AG04449 (cell line): ENCODE measurements around the gene HS3ST4.

ENCODE experiments used
- CTCF ChIA-PET: fragments of 350-600 bp; formaldehyde crosslinking; extraction: SDS; loops from one replicate; lab custom pipeline; 2021; ENCODE audit warnings: antibody characterized with exemption; lab: Yijun Ruan, JAX
- POLR2A ChIA-PET: fragments of 400-600, 350-600 bp; formaldehyde crosslinking; extraction: SDS; loops from one replicate; lab custom pipeline; 2020; ENCODE audit warnings: antibody characterized with exemption, inconsistent platforms; lab: Yijun Ruan, JAX
- DNase-seq: peaks from one replicate; pipeline ENCODE4 v3.0.0-alpha.2; 2010; ENCODE audit warnings: low read depth, low spot score
- H3K4me3 ChIP-seq: 2 replicates; pipeline ENCODE4 v1.5.1; 2011; ENCODE audit warnings: low read depth, mild to moderate bottlenecking, control low read depth, low read length
- TF ChIP-seq, protein P1 (sequence below): IDR thresholded peaks from one replicate; pipeline ENCODE4 v1.5.1; 2011; ENCODE audit warnings: mild to moderate bottlenecking, moderate library complexity, low read length, control low read depth, inconsistent platforms; ENCODE audit not compliant: insufficient read depth; ENCODE audit errors: missing control alignments

HS3ST4 gene

DNA sequence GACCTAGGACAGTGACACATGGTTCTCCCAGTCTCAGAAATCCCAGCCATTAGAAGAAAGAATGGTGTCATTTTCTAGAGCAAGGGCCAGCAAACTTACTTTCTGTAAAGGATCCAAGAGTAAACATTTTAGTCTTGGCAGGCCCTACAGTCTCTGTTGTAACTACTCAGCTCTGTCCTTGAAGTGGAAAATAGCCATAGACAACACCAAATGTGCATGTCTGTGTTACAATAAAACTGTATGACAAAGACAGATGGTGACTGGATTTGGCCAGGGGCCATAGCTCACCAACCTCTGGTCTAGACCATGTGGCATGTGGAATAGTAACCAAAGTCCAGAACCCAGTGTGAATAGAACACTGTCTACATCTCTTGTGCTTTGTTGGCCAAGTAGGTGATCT is 286.5 kb downstream of the HS3ST4 start:
- ChIA-PET POLR2A (no interaction called here), CTCF (no interaction called here)
- TF ChIP-seq, protein P1, sequence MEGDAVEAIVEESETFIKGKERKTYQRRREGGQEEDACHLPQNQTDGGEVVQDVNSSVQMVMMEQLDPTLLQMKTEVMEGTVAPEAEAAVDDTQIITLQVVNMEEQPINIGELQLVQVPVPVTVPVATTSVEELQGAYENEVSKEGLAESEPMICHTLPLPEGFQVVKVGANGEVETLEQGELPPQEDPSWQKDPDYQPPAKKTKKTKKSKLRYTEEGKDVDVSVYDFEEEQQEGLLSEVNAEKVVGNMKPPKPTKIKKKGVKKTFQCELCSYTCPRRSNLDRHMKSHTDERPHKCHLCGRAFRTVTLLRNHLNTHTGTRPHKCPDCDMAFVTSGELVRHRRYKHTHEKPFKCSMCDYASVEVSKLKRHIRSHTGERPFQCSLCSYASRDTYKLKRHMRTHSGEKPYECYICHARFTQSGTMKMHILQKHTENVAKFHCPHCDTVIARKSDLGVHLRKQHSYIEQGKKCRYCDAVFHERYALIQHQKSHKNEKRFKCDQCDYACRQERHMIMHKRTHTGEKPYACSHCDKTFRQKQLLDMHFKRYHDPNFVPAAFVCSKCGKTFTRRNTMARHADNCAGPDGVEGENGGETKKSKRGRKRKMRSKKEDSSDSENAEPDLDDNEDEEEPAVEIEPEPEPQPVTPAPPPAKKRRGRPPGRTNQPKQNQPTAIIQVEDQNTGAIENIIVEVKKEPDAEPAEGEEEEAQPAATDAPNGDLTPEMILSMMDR, result no peak
- DNase-seq, result no peak
- H3K4me3 ChIP-seq, result no peak overlapping the region

DNA sequence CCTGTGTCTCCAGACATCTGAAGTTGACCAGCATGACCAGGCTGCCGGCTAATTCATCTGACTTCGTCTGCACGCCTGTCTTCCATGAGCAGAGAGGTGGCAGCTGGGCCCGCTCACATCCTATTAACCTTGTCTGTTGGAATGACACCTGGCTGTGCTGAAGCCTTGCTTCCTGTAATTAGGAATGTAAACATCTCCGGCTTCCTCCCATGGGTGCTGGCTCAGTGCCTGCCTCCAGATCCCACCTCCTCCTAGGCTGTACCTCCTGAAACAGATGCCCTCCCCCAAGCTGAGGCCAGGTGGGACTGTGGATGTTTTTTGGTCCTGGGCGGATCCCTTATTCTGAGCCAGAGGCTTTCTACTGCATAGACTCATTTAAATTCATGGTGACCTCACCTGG is 296.3 kb downstream of the HS3ST4 start:
- CTCF ChIA-PET, result no interaction called here
- TF ChIP-seq, protein P1, result no peak
- POLR2A ChIA-PET, result no interaction called here
- H3K4me3 ChIP-seq, result no peak overlapping the region
- no peak for DNase-seq

DNA sequence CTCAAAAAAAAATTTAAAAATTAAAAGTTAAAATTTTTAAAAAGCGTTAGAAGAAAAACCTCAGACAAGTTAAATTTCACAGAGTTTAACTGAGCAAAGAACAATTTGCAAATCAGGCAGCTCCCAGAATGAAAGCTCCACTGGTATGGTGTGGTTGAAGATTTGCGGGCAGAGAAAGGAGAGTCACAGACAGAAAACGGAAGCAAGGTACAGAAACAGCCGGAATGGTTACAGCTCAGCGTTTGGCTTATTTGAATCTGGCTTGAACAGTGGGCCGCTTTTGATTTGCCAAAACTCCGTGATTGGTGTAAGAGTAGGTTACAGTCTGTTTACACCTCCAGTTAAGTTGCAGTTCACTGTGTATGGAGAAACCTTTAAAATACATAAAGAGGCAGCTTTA is 297.1 kb downstream of the HS3ST4 start:
- TF ChIP-seq, protein P1, result no peak
- POLR2A ChIA-PET, result no interaction called here
- DNase-seq, result no peak
- CTCF ChIA-PET, result no interaction called here
- H3K4me3 ChIP-seq, result no peak overlapping the region

DNA sequence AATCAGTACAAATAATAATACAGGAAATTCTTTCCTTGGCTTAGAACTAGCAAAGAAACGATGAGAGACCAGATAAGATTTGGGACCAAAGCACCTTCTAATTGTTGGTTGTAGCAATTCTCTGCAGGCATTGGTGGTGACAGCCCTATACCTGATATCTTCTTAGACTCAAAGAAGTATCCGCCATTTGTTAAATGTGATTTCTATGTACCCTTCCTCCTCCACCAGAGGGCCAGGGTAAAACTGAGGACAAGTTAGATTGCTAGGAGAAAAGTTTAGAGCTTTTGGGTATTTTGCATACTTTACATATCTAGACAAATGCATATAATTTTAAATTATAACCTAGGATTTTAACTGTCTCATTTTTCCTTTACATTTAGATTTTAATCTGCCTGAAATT is 304.3 kb downstream of the HS3ST4 start:
- TF ChIP-seq, protein P1, result no peak
- POLR2A ChIA-PET, result no interaction called here
- DNase-seq, result no peak
- CTCF ChIA-PET, result no interaction called here
- no peak overlapping the region for H3K4me3 ChIP-seq

DNA sequence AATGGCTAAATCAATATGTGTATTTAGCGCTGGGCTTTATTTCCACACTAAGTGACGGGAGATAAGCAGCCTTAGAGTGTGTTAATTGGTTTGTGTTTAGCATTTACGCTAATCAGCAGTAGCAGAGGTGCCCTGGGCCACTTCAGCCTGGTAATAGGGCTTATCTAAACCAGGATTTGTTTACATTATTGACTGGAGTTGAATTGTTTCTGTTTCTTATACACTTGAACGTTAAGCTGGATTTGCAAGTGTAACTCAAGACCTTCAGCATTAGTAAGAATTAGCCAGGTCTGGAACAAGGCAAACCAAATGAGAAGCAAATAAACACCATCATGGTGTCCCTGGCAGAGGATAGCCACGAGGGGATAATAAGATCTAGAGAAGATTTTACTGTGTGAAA is 313.6 kb downstream of the HS3ST4 start:
- ChIA-PET POLR2A (no interaction called here), CTCF (no interaction called here)
- DNase-seq, result no peak
- TF ChIP-seq, protein P1, result no peak
- no peak overlapping the region for H3K4me3 ChIP-seq

DNA sequence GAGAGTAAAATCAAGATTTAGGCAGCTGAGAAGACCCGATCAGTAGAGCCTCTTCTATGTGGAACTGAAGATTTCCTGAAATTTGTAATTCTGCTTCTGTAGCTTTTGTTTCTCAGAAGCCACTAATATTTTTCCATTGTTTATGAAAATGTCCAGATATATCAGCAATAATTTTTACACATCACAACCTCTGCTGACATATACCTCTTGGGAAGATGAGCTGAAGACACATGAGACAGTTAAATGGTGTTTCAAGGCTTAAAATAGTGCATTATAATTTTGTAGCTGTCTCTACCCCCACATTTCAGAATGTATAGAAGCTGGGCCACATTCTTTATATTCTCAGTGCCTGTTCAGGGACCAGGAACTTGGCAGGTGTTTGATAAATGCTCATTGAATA is 320.6 kb downstream of the HS3ST4 start:
- TF ChIP-seq, protein P1, result no peak

More for the DNA sequence above, 320.6 kb downstream of the HS3ST4 start:
- ChIA-PET POLR2A (no interaction called here), CTCF (no interaction called here)
- no peak for DNase-seq
- H3K4me3 ChIP-seq, result no peak overlapping the region
